HepG2 (cell line): ENCODE results near the gene NUP62. TPM values are rescaled to one million over a fixed set of nuclear protein-coding genes. Genes with fewer than 3 reads are reported as not detected.

Experiments used
- HMG20A ChIP-seq: IDR thresholded peaks from 2 replicates; pipeline ENCODE4 v1.6.1; 2016; ENCODE audit warnings: borderline replicate concordance
- KIAA2018 ChIP-seq: sonication (generic); formaldehyde crosslinking; IDR thresholded peaks from 2 replicates; pipeline ENCODE4 v1.5.0; 2020; ENCODE audit warnings: mild to moderate bottlenecking, missing genetic modification reagents, borderline replicate concordance
- LBX2 ChIP-seq: sonication (generic); formaldehyde crosslinking; IDR thresholded peaks from 2 replicates; pipeline ENCODE4 v1.5.0; 2020; ENCODE audit warnings: missing genetic modification reagents, mild to moderate bottlenecking, borderline replicate concordance
- RBM39 ChIP-seq: fragments of 200-400 bp; formaldehyde crosslinking; IDR thresholded peaks from one replicate; pipeline ENCODE4 v1.6.1; 2018; ENCODE audit warnings: antibody characterized with exemption, mild to moderate bottlenecking, low read depth, low read length; ENCODE audit not compliant: poor library complexity, severe bottlenecking
- SP1 ChIP-seq, 2 experiments: fragments of 450-650 bp in 1 of 2; sonication (generic) in 1 of 2; formaldehyde crosslinking in 1 of 2; IDR thresholded peaks; 2 replicates each; pipeline versions ENCODE4 v1.4.0 to v1.6.1; 2016 to 2020; ENCODE audit warnings: missing genetic modification reagents in 1 of 2
- SSRP1 ChIP-seq: IDR thresholded peaks from 2 replicates; pipeline ENCODE4 v1.6.1; 2016; ENCODE audit warnings: control low read depth
- ZNF282 ChIP-seq: fragments of 450-650 bp; IDR thresholded peaks from 2 replicates; pipeline ENCODE4 v1.6.1; 2018; ENCODE audit not compliant: partially characterized antibody
- ZNF674 ChIP-seq: sonication (generic); formaldehyde crosslinking; IDR thresholded peaks from 2 replicates; pipeline ENCODE4 v1.5.0; 2020; ENCODE audit warnings: low read depth, mild to moderate bottlenecking, missing genetic modification reagents
- polyA plus RNA-seq, 8 experiments: library from polyadenylated mRNA; depleted of rRNA in 3 of 8; stranded (reverse) in 7 of 8; unstranded in 1 of 8; fragments of >200 nt; fragmentation: Illumina TruSeq in 4 of 8; extraction: Trizol in 4 of 8; gene quantifications; 2 replicates each; pipeline versions ENCODE4 v1.2.1 to v1.2.3, GENCODE V29; 2011 to 2016; ENCODE audit warnings: low read depth in 4 of 8, missing spikeins in 1 of 8, mixed read lengths in 1 of 8; ENCODE audit not compliant: insufficient read depth in 1 of 8
- total RNA-seq, 5 experiments: library from RNA; depleted of rRNA; stranded (reverse); fragments of >200 nt; fragmentation: Illumina TruSeq; extraction: Trizol; gene quantifications; 2 replicates each; pipeline ENCODE4 v1.2.3, GENCODE V29; 2016; ENCODE audit warnings: low read depth in 1 of 5
- TF ChIP-seq, protein P1 (sequence below): sonication (generic); formaldehyde crosslinking; IDR thresholded peaks from 2 replicates; pipeline ENCODE4 v1.5.1; 2020; ENCODE audit warnings: mild to moderate bottlenecking, missing genetic modification reagents, borderline replicate concordance
- TF ChIP-seq, protein P2 (sequence below): sonication (generic); formaldehyde crosslinking; conservative IDR thresholded peaks from 2 replicates; pipeline ENCODE4 v1.4.0; 2020; ENCODE audit warnings: missing genetic modification reagents

The NUP62 gene
- total and polyA plus RNA-seq, 2 of the 13 experiments (the other 11 are each of a cell fraction or from before 2014, with no cell fraction given) = 16.5 to 41.5 TPM

GRCh38 chr19:49877020-49877878 lies 52.1 kb downstream of the NUP62 start, which contains the start of the genes AKT1S1 and TBC1D17 (continued):
- TF ChIP-seq, protein P1, sequence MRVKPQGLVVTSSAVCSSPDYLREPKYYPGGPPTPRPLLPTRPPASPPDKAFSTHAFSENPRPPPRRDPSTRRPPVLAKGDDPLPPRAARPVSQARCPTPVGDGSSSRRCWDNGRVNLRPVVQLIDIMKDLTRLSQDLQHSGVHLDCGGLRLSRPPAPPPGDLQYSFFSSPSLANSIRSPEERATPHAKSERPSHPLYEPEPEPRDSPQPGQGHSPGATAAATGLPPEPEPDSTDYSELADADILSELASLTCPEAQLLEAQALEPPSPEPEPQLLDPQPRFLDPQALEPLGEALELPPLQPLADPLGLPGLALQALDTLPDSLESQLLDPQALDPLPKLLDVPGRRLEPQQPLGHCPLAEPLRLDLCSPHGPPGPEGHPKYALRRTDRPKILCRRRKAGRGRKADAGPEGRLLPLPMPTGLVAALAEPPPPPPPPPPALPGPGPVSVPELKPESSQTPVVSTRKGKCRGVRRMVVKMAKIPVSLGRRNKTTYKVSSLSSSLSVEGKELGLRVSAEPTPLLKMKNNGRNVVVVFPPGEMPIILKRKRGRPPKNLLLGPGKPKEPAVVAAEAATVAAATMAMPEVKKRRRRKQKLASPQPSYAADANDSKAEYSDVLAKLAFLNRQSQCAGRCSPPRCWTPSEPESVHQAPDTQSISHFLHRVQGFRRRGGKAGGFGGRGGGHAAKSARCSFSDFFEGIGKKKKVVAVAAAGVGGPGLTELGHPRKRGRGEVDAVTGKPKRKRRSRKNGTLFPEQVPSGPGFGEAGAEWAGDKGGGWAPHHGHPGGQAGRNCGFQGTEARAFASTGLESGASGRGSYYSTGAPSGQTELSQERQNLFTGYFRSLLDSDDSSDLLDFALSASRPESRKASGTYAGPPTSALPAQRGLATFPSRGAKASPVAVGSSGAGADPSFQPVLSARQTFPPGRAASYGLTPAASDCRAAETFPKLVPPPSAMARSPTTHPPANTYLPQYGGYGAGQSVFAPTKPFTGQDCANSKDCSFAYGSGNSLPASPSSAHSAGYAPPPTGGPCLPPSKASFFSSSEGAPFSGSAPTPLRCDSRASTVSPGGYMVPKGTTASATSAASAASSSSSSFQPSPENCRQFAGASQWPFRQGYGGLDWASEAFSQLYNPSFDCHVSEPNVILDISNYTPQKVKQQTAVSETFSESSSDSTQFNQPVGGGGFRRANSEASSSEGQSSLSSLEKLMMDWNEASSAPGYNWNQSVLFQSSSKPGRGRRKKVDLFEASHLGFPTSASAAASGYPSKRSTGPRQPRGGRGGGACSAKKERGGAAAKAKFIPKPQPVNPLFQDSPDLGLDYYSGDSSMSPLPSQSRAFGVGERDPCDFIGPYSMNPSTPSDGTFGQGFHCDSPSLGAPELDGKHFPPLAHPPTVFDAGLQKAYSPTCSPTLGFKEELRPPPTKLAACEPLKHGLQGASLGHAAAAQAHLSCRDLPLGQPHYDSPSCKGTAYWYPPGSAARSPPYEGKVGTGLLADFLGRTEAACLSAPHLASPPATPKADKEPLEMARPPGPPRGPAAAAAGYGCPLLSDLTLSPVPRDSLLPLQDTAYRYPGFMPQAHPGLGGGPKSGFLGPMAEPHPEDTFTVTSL (CRISPR knock-in tag) = no peak
- TF ChIP-seq ZNF674 (CRISPR knock-in tag) (no peak), SSRP1 (CRISPR knock-in tag) (0 out of 2 replicates have a peak, but pooled peaks have one; percentile 41), SP1 (IDR thresholded peaks at IDR 0.05) (no peak), SP1 (CRISPR knock-in tag; IDR thresholded peaks at IDR 0.05) (peak; percentile 98), KIAA2018 (no peak), HMG20A (CRISPR knock-in tag) (no peak), ZNF282 (no peak), RBM39 (no peak), LBX2 (CRISPR knock-in tag) (no peak)
- TF ChIP-seq, protein P2, sequence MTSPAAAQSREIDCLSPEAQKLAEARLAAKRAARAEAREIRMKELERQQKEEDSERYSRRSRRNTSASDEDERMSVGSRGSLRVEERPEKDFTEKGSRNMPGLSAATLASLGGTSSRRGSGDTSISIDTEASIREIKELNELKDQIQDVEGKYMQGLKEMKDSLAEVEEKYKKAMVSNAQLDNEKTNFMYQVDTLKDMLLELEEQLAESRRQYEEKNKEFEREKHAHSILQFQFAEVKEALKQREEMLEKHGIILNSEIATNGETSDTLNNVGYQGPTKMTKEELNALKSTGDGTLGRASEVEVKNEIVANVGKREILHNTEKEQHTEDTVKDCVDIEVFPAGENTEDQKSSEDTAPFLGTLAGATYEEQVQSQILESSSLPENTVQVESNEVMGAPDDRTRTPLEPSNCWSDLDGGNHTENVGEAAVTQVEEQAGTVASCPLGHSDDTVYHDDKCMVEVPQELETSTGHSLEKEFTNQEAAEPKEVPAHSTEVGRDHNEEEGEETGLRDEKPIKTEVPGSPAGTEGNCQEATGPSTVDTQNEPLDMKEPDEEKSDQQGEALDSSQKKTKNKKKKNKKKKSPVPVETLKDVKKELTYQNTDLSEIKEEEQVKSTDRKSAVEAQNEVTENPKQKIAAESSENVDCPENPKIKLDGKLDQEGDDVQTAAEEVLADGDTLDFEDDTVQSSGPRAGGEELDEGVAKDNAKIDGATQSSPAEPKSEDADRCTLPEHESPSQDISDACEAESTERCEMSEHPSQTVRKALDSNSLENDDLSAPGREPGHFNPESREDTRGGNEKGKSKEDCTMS (CRISPR knock-in tag) = no peak
